OCI-LY7 (cell line): ENCODE data around the gene ZNF14. TPM values are rescaled to one million over a fixed set of nuclear protein-coding genes. Genes with fewer than 3 reads are reported as not detected.

Experiments used
- BruUV-seq: library from RNA; stranded (reverse); fragments of 400-500 nt; replicated peaks from 2 replicates; lab custom pipeline; 2021; lab: Mats Ljungman, UMichigan
- CTCF ChIA-PET: fragments of 300-600 bp; sonication (Branson Sonifier 250); formaldehyde crosslinking; loops from one replicate; lab custom pipeline; 2022; ENCODE audit warnings: antibody characterized with exemption; ENCODE audit not compliant: unreplicated experiment; lab: Charles Lee
- POLR2A ChIA-PET: fragments of 300-600 bp; sonication (Branson Sonifier 250); formaldehyde crosslinking; loops from one replicate; lab custom pipeline; 2022; ENCODE audit warnings: antibody characterized with exemption; lab: Charles Lee
- DNase-seq: peaks from one replicate; pipeline ENCODE4 v3.0.0-alpha.2; 2015; ENCODE audit warnings: low spot score
- H2AFZ ChIP-seq: fragments of 200-600 bp; sonication (generic), shearing (Covaris generic); 2 replicates; pipeline ENCODE4 v1.6.1; 2014; ENCODE audit warnings: mild to moderate bottlenecking, antibody characterized with exemption, low read length, moderate library complexity
- H3K27ac ChIP-seq: fragments of 200-600 bp; sonication (generic); 2 replicates; pipeline ENCODE4 v1.5.1; 2014; ENCODE audit warnings: mixed run types, low read depth, mild to moderate bottlenecking, moderate library complexity, low read length, inconsistent platforms; ENCODE audit not compliant: poor library complexity, severe bottlenecking
- H3K36me3 ChIP-seq: fragments of 200-600 bp; sonication (generic); 2 replicates; pipeline ENCODE4 v1.6.1; 2014; ENCODE audit warnings: mild to moderate bottlenecking, antibody characterized with exemption, low read length, moderate library complexity, mixed read lengths; ENCODE audit not compliant: insufficient read depth
- H3K4me1 ChIP-seq: fragments of 200-600 bp; sonication (generic); 2 replicates; pipeline ENCODE4 v1.5.1; 2014; ENCODE audit warnings: mild to moderate bottlenecking, low read length; ENCODE audit not compliant: insufficient read depth, poor library complexity, severe bottlenecking
- H3K4me2 ChIP-seq: fragments of 200-600 bp; sonication (generic); 2 replicates; pipeline ENCODE4 v1.6.1; 2014; ENCODE audit warnings: mild to moderate bottlenecking, low read length
- H3K4me3 ChIP-seq: fragments of 200-600 bp; sonication (generic); 2 replicates; pipeline ENCODE4 v1.5.1; 2014; ENCODE audit warnings: mild to moderate bottlenecking, low read depth, low read length; ENCODE audit not compliant: poor library complexity, severe bottlenecking
- H3K79me2 ChIP-seq: fragments of 200-600 bp; sonication (generic); 2 replicates; pipeline ENCODE4 v1.6.1; 2016; ENCODE audit warnings: low read depth, mild to moderate bottlenecking, low read length, moderate library complexity, mixed read lengths; ENCODE audit not compliant: insufficient read depth
- H3K9me2 ChIP-seq: fragments of 200-600 bp; sonication (generic); 2 replicates; pipeline ENCODE4 v1.6.1; 2016; ENCODE audit warnings: mild to moderate bottlenecking, low read length, mixed read lengths; ENCODE audit not compliant: insufficient read depth
- H3K9me3 ChIP-seq: fragments of 200-600 bp; sonication (generic); 2 replicates; pipeline ENCODE4 v1.6.1; 2014; ENCODE audit warnings: mild to moderate bottlenecking, mixed run types, low read length, mixed read lengths
- H4K20me1 ChIP-seq: fragments of 200-600 bp; sonication (generic); 2 replicates; pipeline ENCODE4 v1.6.1; 2014; ENCODE audit warnings: mild to moderate bottlenecking, antibody characterized with exemption, low read length, moderate library complexity, mixed read lengths; ENCODE audit not compliant: insufficient read depth
- CTCF ChIP-seq: fragments of 200-600 bp; sonication (generic); conservative IDR thresholded peaks from 2 replicates; pipeline ENCODE4 v1.5.1; 2014; ENCODE audit warnings: mild to moderate bottlenecking, antibody characterized with exemption, low read length, moderate library complexity, mixed read lengths
- EZH2phosphoT487 ChIP-seq: fragments of 200-600 bp; sonication (generic); IDR thresholded peaks from 2 replicates; pipeline ENCODE4 v1.6.1; 2018; ENCODE audit warnings: low read depth, borderline replicate concordance, mild to moderate bottlenecking, mixed run types, antibody characterized with exemption, low read length, moderate library complexity, mixed read lengths
- intact Hi-C: fragments of 100-400 bp; cut with micrococcal nuclease; formaldehyde crosslinking; loops from one replicate; pipeline ENCODE4 v1.10.0; 2022; ENCODE audit not compliant: unreplicated experiment
- total RNA-seq, 2 experiments: library from RNA; depleted of rRNA in 1 of 2; stranded (reverse); fragments of >200 nt in 1 of 2; shearing (Covaris generic) in 1 of 2; gene quantifications; 2 replicates each; pipeline ENCODE4 v1.2.3, GENCODE V29; 2014 to 2022

Gene ZNF14
- total RNA-seq, 2 experiments from 2014 or later: 4.5 to 7.0 TPM

- H3K27ac ChIP-seq: no peak overlapping the region
These were observed 44.8 kb upstream of the ZNF14 start for GRCh38 chr19:19777692-19778091.

GRCh38 chr19:19776206-19777008, 43.5 kb upstream of the ZNF14 start:
- Histone ChIP-seq H4K20me1 (no peaks in the 10 kb centered on the region), H3K79me2 (peaks cover 13% of the 10 kb centered on the region; the same call in 1 of the 2 replicates), H3K4me1 (peaks cover 23% of the 10 kb centered on the region), H2AFZ (peak overlapping the region; percentile 66), H3K9me2 (no peaks in the 10 kb centered on the region), H3K36me3 (peaks cover 38% of the 10 kb centered on the region), H3K4me3 (peak overlapping the region; percentile 78), H3K27ac (peak overlapping the region; percentile 6), H3K4me2 (peak overlapping the region; percentile 76), H3K9me3 (peaks cover 3% of the 10 kb centered on the region; the same call in 1 of the 2 replicates)
- DNase-seq: peak; percentile 96
- ChIA-PET POLR2A (interaction anchor here (0.6 to 1.8 kb wide), 16 partner anchors 8 to 1366 kb away, joined by 3 to 10 read pairs (median 4); partner anchors contain the start of genes ZNF253, ZNF506 and ZNF93), CTCF (interaction anchor here (0.7 to 1.1 kb wide), 2 partner anchors 44 to 108 kb away, joined by 3 read pairs; partner anchors contain the start of genes ZNF101 and ZNF14)
- intact Hi-C loops: loop anchor here (1.0 to 10.0 kb wide), 2 partner anchors 113 to 178 kb away; partner anchors contain the start of gene ATP13A1
- TF ChIP-seq EZH2phosphoT487: no peak
- no peak for TF ChIP-seq CTCF
- no TSS peak for BruUV-seq

More at GRCh38 chr19:19777692-19778091, 44.8 kb upstream of the ZNF14 start:
- no peaks in the 10 kb centered on the region for H4K20me1 ChIP-seq
- H3K4me1 ChIP-seq: peaks cover 23% of the 10 kb centered on the region
- intact Hi-C loops: loop anchor here (10.0 kb wide), 1 partner anchor 177 kb away; no protein-coding TSS in a partner anchor
- peak overlapping the region; percentile 78 for H3K4me3 ChIP-seq
- peak overlapping the region; percentile 76 for H3K4me2 ChIP-seq
- peaks cover 13% of the 10 kb centered on the region; the same call in 1 of the 2 replicates for H3K79me2 ChIP-seq
- H2AFZ ChIP-seq: no peak overlapping the region
- TF ChIP-seq EZH2phosphoT487 (no peak), CTCF (peak; percentile 57)
- POLR2A ChIA-PET: interaction anchor here (0.6 kb wide), 1 partner anchor 60 kb away, joined by 3 read pairs; no protein-coding TSS in a partner anchor
- DNase-seq: peak; percentile 14
- no TSS peak for BruUV-seq
- H3K9me2 ChIP-seq: no peaks in the 10 kb centered on the region
- H3K9me3 ChIP-seq: peaks cover 3% of the 10 kb centered on the region; the same call in 1 of the 2 replicates
- H3K36me3 ChIP-seq: peaks cover 51% of the 10 kb centered on the region
- CTCF ChIA-PET: no interaction called here
